Neural crest cell (in vitro differentiated cells): Measurements from ENCODE around the gene ZNF816. TPM values are rescaled to one million over a fixed set of nuclear protein-coding genes. Genes with fewer than 3 reads are reported as not detected.
"Not testable (repeated sequence)": the region's sequence is repeated elsewhere in the genome, so short reads cannot be mapped to it uniquely, and the experiment has no call there.

ENCODE experiments used
- DNase-seq: peaks from one replicate; pipeline ENCODE4 v3.0.0; 2021; ENCODE audit warnings: low read depth, mixed read lengths, low spot score
- H3K27ac Mint-ChIP-seq: one replicate; pipeline ENCODE4 v1.8.0; 2021; ENCODE audit warnings: mild to moderate bottlenecking, mixed read lengths; ENCODE audit not compliant: unreplicated experiment
- H3K27me3 Mint-ChIP-seq: 2 replicates; pipeline ENCODE4 v1.8.0; 2021; ENCODE audit warnings: low read depth, mild to moderate bottlenecking, mixed read lengths
- H3K36me3 Mint-ChIP-seq: 2 replicates; pipeline ENCODE4 v1.8.0; 2021; ENCODE audit warnings: low read depth, mild to moderate bottlenecking, mixed read lengths
- H3K4me1 Mint-ChIP-seq: 2 replicates; pipeline ENCODE4 v1.8.0; 2021; ENCODE audit warnings: mixed read lengths
- H3K4me3 Mint-ChIP-seq: one replicate; pipeline ENCODE4 v1.8.0; 2021; ENCODE audit warnings: mild to moderate bottlenecking, mixed read lengths
- H3K9me3 Mint-ChIP-seq: 2 replicates; pipeline ENCODE4 v1.8.0; 2021; ENCODE audit warnings: mixed read lengths
- CTCF ChIP-seq: fragments of 200-600 bp; sonication (generic); conservative IDR thresholded peaks from 2 replicates; pipeline ENCODE4 v1.5.0; 2021; ENCODE audit warnings: antibody characterized with exemption, mild to moderate bottlenecking
- total RNA-seq: library from RNA; stranded (reverse); gene quantifications from 2 replicates; pipeline ENCODE4 v1.2.1, GENCODE V29; 2021

ZNF816 gene
- total RNA-seq, 1 donor from 2014 or later, result 13.8 TPM

GRCh38 chr19:52987221-52987620, 24.5 kb upstream of the ZNF816 start:
- Mint-ChIP-seq H3K36me3 (peaks cover 38% of the 10 kb centered on the region), H3K4me1 (peaks cover 5% of the 10 kb centered on the region), H3K4me3 (no peak overlapping the region), H3K27ac (no peak overlapping the region), H3K27me3 (peaks cover 4% of the 10 kb centered on the region), H3K9me3 (peaks cover 10% of the 10 kb centered on the region)
- no peak for TF ChIP-seq CTCF
- DNase-seq, result no peak

- H3K9me3 Mint-ChIP-seq, result peaks cover 10% of the 10 kb centered on the region
- not testable (repeated sequence) for H3K4me3 Mint-ChIP-seq, DNase-seq, H3K4me1 Mint-ChIP-seq, H3K27ac Mint-ChIP-seq, H3K27me3 Mint-ChIP-seq
- peaks cover 32% of the 10 kb centered on the region for H3K36me3 Mint-ChIP-seq
These were observed 20.5 kb upstream of the ZNF816 start for GRCh38 chr19:52983167-52983566.

GRCh38 chr19:52981329-52981728, 18.6 kb upstream of the ZNF816 start:
- Mint-ChIP-seq H3K4me3 (no peak overlapping the region), H3K4me1 (no peaks in the 10 kb centered on the region), H3K9me3 (peaks cover 5% of the 10 kb centered on the region), H3K27ac (no peak overlapping the region), H3K27me3 (no peaks in the 10 kb centered on the region), H3K36me3 (peaks cover 20% of the 10 kb centered on the region)
- TF ChIP-seq CTCF, result no peak
- no peak for DNase-seq

DNA sequence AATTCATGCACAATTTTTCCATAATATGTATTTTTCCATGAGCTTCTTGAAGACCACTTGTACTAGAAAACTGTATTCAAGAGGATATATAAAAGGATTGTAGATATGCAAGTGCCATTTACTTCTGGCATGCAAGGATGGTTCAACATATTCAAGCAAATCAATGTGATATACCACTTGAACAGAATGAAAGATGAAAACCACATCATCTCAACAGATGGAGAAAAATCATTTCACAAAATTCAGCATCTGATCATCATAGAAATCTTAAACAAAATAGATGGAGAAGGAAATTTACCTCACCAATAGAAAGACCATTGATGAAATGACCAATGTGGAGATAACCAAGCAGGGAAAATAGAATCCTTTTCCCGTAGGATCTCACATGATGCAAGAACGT, 5.1 kb upstream of the ZNF816 start:
- H3K36me3 Mint-ChIP-seq, result peaks cover 39% of the 10 kb centered on the region
- H3K9me3 Mint-ChIP-seq, result peaks cover 15% of the 10 kb centered on the region
- H3K4me1 Mint-ChIP-seq, result peaks cover 13% of the 10 kb centered on the region
- H3K27me3 Mint-ChIP-seq, result no peaks in the 10 kb centered on the region
- H3K27ac Mint-ChIP-seq, result no peak overlapping the region
- no peak for TF ChIP-seq CTCF
- DNase-seq, result no peak
- no peak overlapping the region for H3K4me3 Mint-ChIP-seq

- DNase-seq, result peak; percentile 18
- Mint-ChIP-seq H3K9me3 (peaks cover 8% of the 10 kb centered on the region), H3K4me1 (peaks cover 35% of the 10 kb centered on the region), H3K27ac (peak overlapping the region; percentile 95), H3K4me3 (peak overlapping the region; percentile 96), H3K27me3 (no peaks in the 10 kb centered on the region), H3K36me3 (peaks cover 38% of the 10 kb centered on the region)
- TF ChIP-seq CTCF, result no peak
These were observed 552 bp upstream of the ZNF816 start for GRCh38 chr19:52963247-52963618.

- Mint-ChIP-seq H3K27me3 (no peaks in the 10 kb centered on the region), H3K4me3 (peak overlapping the region; percentile 96), H3K36me3 (peaks cover 40% of the 10 kb centered on the region), H3K4me1 (peaks cover 35% of the 10 kb centered on the region), H3K9me3 (peaks cover 3% of the 10 kb centered on the region), H3K27ac (peak overlapping the region; percentile 95)
- no peak for DNase-seq
- TF ChIP-seq CTCF, result no peak
These were observed 700 bp downstream of the ZNF816 start for GRCh38 chr19:52961981-52962380.
